Right cardiac atrium (tissue), 5 donors: ENCODE data around the gene SNED1. TPM values are rescaled to one million over a fixed set of nuclear protein-coding genes. Genes with fewer than 3 reads are reported as not detected.
"Not testable (repeated sequence)": the region's sequence is repeated elsewhere in the genome, so short reads cannot be mapped to it uniquely, and the experiment has no call there.

ENCODE experiments used
- ATAC-seq, 2 donors: fragments of 200-7000 bp; cut with Tn5 transposase; one replicate each; pipeline versions ENCODE4 v1.8.0 to v1.9.1; 2020; ENCODE audit warnings: moderate library complexity in 2 of 2, mild to moderate bottlenecking in 1 of 2
- DNase-seq, 3 donors: peaks; one replicate each; pipeline ENCODE4 v3.0.0-alpha.2; 2020
- H3K27ac ChIP-seq: one replicate; pipeline ENCODE4 v1.5.1; 2013; ENCODE audit warnings: mild to moderate bottlenecking, low read length, control low read depth, moderate library complexity
- H3K27me3 ChIP-seq: one replicate; pipeline ENCODE4 v1.6.1; 2013; ENCODE audit not compliant: control insufficient read depth, insufficient read depth
- H3K4me1 ChIP-seq: one replicate; pipeline ENCODE4 v1.6.1; 2013; ENCODE audit warnings: low read length; ENCODE audit not compliant: control insufficient read depth, insufficient read depth
- H3K4me3 ChIP-seq: one replicate; pipeline ENCODE4 v1.5.1; 2013; ENCODE audit warnings: low read length, control low read depth
- H3K9me3 ChIP-seq: one replicate; pipeline ENCODE4 v1.6.1; 2013; ENCODE audit warnings: low read length; ENCODE audit not compliant: control insufficient read depth
- WGBS: extraction: QIAGEN DNeasy Blood & Tissue Kit; methylation state at CpG from one replicate; pipeline ENCODE4 v1.1.7; 2013; 5-methylcytosine and 5-hydroxymethylcytosine counted together
- intact Hi-C, 4 donors: fragments of 100-400 bp; cut with DNase I; formaldehyde crosslinking; loops; one replicate each; pipeline versions ENCODE4 v1.11.0 to v1.14.0; 2022 to 2023
- polyA plus RNA-seq: library from polyadenylated mRNA; stranded (reverse); fragments of 200-250 nt; gene quantifications from one replicate; pipeline ENCODE4 v1.2.3, GENCODE V29; 2013
- total RNA-seq, 4 donors: library from RNA; stranded (reverse); fragmentation: NEBNext Ultra II Directional; extraction: Animal tissue kit (Norgen Biotek cat#: 25700); gene quantifications; one replicate each; pipeline ENCODE4 v1.2.1, GENCODE V29; 2021
- donor health status: healthy with polysubstance abuse.
- donor health status: DM: no; HTN: yes; CAD: no.
- donor health status: DM: no; HTN: no; CAD: no.
- donor health status: DM: no; HTN: yes; CAD: no; lungs with severe emphysema.
- donor health status: DM: yes; HTN: yes; CAD: no.

The SNED1 gene
- total and polyA plus RNA-seq, 5 donors, result 6.7 to 19.2 (median 15.8) TPM

GRCh38 chr2:241084856-241085444 lies 86.5 kb downstream of the SNED1 start:
- 96% methylated on average over 4 of the region's 4 CpGs for WGBS
- no peak overlapping the region for H3K27ac ChIP-seq
- no peaks in the 10 kb centered on the region for H3K27me3 ChIP-seq
- no peak overlapping the region for H3K4me3 ChIP-seq
- intact Hi-C loops, result no loop called here
- no peak for ATAC-seq
- H3K9me3 ChIP-seq, result no peaks in the 10 kb centered on the region
- no peaks in the 10 kb centered on the region for H3K4me1 ChIP-seq
- DNase-seq, result no peak

- ATAC-seq, result no peak
- Histone ChIP-seq H3K4me3 (no peak overlapping the region), H3K4me1 (no peaks in the 10 kb centered on the region), H3K27me3 (no peaks in the 10 kb centered on the region), H3K9me3 (no peaks in the 10 kb centered on the region), H3K27ac (no peak overlapping the region)
- intact Hi-C loops, result no loop called here
- DNase-seq, result no peak
- 96% methylated on average over 29 of the region's 29 CpGs for WGBS
Observed at GRCh38 chr2:241087420-241088268, 89.2 kb downstream of the SNED1 start.

GRCh38 chr2:241088376-241088775 lies 90.0 kb downstream of the SNED1 start:
- no peaks in the 10 kb centered on the region for H3K9me3 ChIP-seq
- 83% methylated on average over 8 of the region's 8 CpGs for WGBS
- no peak overlapping the region for H3K4me3 ChIP-seq
- intact Hi-C loops, result no loop called here
- H3K27ac ChIP-seq, result no peak overlapping the region
- ATAC-seq (no peak), DNase-seq (no peak)
- no peaks in the 10 kb centered on the region for H3K27me3 ChIP-seq
- no peaks in the 10 kb centered on the region for H3K4me1 ChIP-seq

GRCh38 chr2:241088791-241089732 lies 90.6 kb downstream of the SNED1 start:
- DNase-seq (no peak), ATAC-seq (no peak)
- H3K4me3 ChIP-seq, result no peak overlapping the region
- WGBS, result 69% methylated on average over 20 of the region's 20 CpGs
- H3K4me1 ChIP-seq, result no peaks in the 10 kb centered on the region
- intact Hi-C loops, result no loop called here
- H3K27me3 ChIP-seq, result no peaks in the 10 kb centered on the region
- no peaks in the 10 kb centered on the region for H3K9me3 ChIP-seq
- H3K27ac ChIP-seq, result no peak overlapping the region

GRCh38 chr2:241091201-241091600 lies 92.8 kb downstream of the SNED1 start:
- no peak overlapping the region for H3K27ac ChIP-seq
- ATAC-seq, result no peak
- 75% methylated on average over 10 of the region's 10 CpGs for WGBS

GRCh38 chr2:241091734-241092445 lies 93.5 kb downstream of the SNED1 start:
- ATAC-seq (no peak), DNase-seq (no peak)
- 88% methylated on average over 22 of the region's 22 CpGs for WGBS
- Histone ChIP-seq H3K4me1 (no peaks in the 10 kb centered on the region), H3K27ac (no peak overlapping the region), H3K27me3 (no peaks in the 10 kb centered on the region), H3K4me3 (no peak overlapping the region), H3K9me3 (no peaks in the 10 kb centered on the region)
- intact Hi-C loops, result no loop called here

More at GRCh38 chr2:241091201-241091600, 92.8 kb downstream of the SNED1 start:
- Histone ChIP-seq H3K4me3 (no peak overlapping the region), H3K27me3 (no peaks in the 10 kb centered on the region), H3K9me3 (no peaks in the 10 kb centered on the region), H3K4me1 (no peaks in the 10 kb centered on the region)
- intact Hi-C loops, result no loop called here
- no peak for DNase-seq

GRCh38 chr2:241092677-241093076 lies 94.3 kb downstream of the SNED1 start:
- Histone ChIP-seq H3K27ac (no peak overlapping the region), H3K27me3 (no peaks in the 10 kb centered on the region), H3K4me3 (no peak overlapping the region), H3K9me3 (no peaks in the 10 kb centered on the region), H3K4me1 (no peaks in the 10 kb centered on the region)
- 83% methylated on average over 8 of the region's 8 CpGs for WGBS
- intact Hi-C loops, result no loop called here
- DNase-seq (no peak), ATAC-seq (no peak)

- 81% methylated on average over 10 of the region's 10 CpGs for WGBS
- DNase-seq, H3K27ac ChIP-seq, intact Hi-C loops, ATAC-seq, H3K4me3 ChIP-seq, H3K9me3 ChIP-seq, H3K27me3 ChIP-seq, H3K4me1 ChIP-seq: not testable (repeated sequence)
Observed at GRCh38 chr2:241093133-241093781, 94.8 kb downstream of the SNED1 start.

- intact Hi-C loops, result no loop called here
- H3K27me3 ChIP-seq, result no peaks in the 10 kb centered on the region
- ATAC-seq, result no peak
- H3K4me3 ChIP-seq, result no peak overlapping the region
- H3K27ac ChIP-seq, result no peak overlapping the region
- WGBS, result 91% methylated on average over 7 of the region's 7 CpGs
- no peaks in the 10 kb centered on the region for H3K9me3 ChIP-seq
- DNase-seq, result no peak
- H3K4me1 ChIP-seq, result no peaks in the 10 kb centered on the region
Observed at GRCh38 chr2:241094172-241094571, 95.8 kb downstream of the SNED1 start.

GRCh38 chr2:241094924-241095420 lies 96.6 kb downstream of the SNED1 start:
- intact Hi-C loops, result no loop called here
- Histone ChIP-seq H3K27me3 (no peaks in the 10 kb centered on the region), H3K27ac (no peak overlapping the region), H3K4me1 (no peaks in the 10 kb centered on the region), H3K4me3 (no peak overlapping the region), H3K9me3 (no peaks in the 10 kb centered on the region)
- 79% methylated on average over 6 of the region's 6 CpGs for WGBS
- DNase-seq (no peak), ATAC-seq (peak; percentile 27 to 46)
